ENCODE data around the gene PWP2.

Gene PWP2

GRCh38 chr21:44107026-44107501 lies at the start of gene PWP2:
PWP2 (plus strand) TSS chr21:44107399; CDS start chr21:44107417, 18 bp downstream.
- peak; percentile 0 for DNase-seq

DNA sequence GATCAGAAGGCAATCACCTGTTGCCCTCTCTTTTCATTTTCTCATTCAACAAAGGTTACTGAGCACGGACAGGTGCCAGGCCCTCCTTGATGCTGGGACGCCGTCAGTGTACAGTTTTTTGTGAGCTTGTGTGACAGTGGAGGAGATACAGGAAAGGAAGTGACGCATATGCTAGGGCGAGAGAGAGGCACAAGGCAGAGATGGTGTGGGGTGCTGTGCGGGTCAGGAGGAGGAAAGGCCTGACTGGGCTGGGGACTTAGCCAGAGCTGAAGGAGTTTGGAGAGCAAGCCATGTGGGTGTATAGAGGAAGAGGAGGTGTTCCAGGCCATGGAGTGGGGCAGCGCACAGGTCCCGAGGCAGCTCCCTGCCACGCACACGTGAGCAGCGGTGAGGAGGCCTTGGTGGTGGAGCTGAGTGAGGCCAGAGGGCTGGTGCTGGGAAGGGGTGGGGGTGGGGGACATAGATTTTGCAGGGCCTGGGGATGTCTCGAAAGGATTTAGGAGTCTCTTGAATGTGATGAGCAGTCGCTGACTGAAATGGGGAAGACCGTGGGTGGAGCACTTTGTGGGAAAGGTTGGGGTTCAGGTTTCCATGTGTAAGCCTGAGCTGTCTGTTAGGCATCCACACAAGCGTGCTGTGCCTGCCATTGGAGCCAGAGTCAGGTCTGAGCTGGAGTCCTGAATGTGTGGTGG lies 49.1 kb upstream of the PWP2 start:
- no peak for DNase-seq

GRCh38 chr21:44058652-44058964 lies 48.6 kb upstream of the PWP2 start:
- DNase-seq: no peak

GRCh38 chr21:44058981-44059380 lies 48.2 kb upstream of the PWP2 start:
- no peak for DNase-seq

DNA sequence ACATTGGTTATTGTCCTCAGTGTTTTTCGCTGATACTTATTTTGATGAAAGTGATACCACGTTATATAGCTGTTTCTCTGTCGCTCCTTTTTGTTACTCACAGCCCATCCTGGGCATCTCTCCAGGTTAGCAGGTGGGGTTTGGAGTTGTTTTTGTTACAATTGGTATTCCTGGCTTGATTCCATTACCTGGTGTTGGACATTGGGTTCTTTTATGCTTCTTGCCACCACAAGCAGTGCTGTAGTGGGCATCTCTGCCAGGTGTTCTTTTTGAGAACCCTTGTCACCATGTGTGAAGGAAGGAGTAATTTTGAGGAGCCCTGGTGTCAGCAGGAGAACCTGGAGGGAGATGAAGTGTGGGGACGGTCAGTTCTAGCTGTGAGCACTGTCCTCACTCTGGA lies 47.5 kb upstream of the PWP2 start:
- no peak for DNase-seq

- no peak for DNase-seq
Measured at GRCh38 chr21:44062380-44062779, 44.8 kb upstream of the PWP2 start.

DNA sequence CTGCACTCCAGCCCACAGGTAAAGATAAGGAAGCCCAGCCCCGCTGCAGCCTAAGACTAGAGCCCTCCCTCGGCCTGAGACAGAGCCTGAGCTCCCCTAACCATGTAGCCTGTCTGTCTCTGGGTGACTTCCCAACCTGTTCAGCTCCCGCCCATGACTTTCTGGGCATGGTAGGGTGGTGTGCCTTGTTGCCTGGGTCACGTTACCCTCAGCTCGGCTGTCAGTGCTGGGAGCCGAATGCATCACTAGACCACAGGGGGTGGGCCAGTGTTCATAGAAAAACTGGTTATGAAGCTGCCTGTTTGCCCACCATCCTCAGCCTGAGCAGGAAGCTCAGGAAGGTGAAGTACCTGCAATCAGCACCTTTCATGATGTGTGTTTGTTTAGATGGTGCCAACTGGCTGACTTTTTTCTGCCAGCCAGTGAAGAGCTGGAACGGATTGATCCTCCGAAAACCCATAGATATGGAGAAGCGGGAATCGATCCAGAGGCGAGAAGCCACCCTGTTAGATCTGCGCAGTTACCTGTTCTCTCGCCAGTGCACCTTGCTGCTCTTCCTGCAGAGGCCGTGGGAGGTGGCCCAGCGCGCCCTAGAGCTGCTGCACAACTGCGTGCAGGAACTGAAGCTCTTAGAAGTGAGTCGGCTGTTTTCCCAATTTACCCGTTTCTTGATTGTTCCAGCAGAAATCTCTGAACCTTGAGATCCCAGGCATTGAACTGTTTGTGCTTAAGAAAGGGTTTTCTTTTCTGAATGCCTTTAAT lies 43.9 kb upstream of the PWP2 start:
- no peak for DNase-seq

GRCh38 chr21:44064852-44065403 lies 42.3 kb upstream of the PWP2 start:
- DNase-seq: no peak

DNA sequence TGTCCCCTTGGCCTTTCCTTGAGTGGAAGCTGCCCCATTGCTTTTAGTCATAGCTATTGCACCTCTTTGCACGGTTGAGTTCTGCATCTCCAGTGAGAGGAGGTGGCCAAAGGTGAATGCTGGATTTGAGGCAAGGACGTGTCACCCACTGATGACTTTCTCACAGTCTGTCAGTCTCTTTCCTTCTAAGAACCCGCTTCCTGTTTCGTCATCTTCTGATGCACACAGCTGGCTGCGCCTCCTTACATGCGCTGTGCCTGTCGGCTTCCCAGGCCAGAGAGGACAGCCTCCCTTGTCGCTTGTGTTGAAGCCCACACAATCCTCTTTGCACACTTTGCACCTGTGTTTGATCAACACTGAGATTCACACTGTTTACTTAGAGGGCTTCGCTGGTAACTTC lies 41.8 kb upstream of the PWP2 start:
- DNase-seq: no peak

- no peak for DNase-seq
Measured at GRCh38 chr21:44066116-44066515, 41.1 kb upstream of the PWP2 start.

GRCh38 chr21:44067011-44067839 lies 40.0 kb upstream of the PWP2 start:
- no peak for DNase-seq

- no peak for DNase-seq
Measured at GRCh38 chr21:44070391-44070790, 36.8 kb upstream of the PWP2 start.

- DNase-seq: no peak
Measured at GRCh38 chr21:44071359-44072104, 35.7 kb upstream of the PWP2 start.

DNA sequence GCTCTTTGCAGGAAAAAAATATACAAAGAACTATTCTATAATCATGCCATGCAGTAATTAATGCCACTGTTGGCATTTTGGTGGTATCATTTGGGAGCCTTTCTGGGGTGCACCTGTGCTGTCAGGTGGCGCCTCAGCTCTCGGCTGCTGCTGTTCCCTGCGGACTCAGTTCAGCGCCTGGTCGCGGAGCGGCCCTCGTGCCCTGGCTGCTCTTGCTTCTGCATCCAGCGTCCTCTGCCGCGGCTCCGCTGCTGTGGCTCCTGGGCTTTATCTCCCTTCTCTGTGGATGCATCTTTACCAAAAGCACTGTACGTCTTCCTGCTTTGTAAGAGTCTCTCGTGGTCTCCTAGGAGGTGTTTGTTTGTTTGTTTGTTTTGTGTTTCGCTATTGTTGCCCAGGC lies 35.1 kb upstream of the PWP2 start:
- DNase-seq: no peak

- no peak for DNase-seq
Measured at GRCh38 chr21:44074315-44074958, 32.8 kb upstream of the PWP2 start.

- DNase-seq: no peak
Measured at GRCh38 chr21:44076316-44076715, 30.9 kb upstream of the PWP2 start.

DNA sequence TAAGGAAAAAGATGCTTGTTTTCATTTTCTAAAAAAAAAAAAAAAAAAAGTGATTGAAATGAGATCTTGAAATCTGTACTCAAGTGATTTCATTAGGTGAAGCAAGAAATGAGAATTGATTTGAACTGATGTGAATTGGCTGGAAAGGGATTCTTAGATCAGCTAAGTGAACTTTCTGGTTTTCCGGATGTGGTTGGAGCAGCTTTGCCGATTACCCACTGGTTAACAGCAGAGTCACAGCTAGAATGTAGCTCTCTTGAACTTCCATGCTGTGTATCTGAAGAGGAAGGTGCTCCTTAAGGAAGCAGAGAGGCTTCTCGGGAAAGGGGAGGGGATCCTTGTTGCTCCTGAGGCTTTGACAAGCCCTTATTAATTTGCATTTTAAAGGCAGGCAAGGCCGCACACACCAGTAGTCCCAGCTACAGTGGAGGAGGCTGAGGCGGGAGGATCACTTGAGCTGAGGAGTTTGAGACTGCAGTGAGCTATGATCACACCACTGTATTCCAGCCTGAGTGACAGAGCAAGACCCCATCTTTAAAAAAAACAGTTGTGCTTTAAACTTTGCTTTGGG lies 28.7 kb upstream of the PWP2 start:
- DNase-seq: no peak

GRCh38 chr21:44079446-44079845 lies 27.8 kb upstream of the PWP2 start:
- DNase-seq: no peak

GRCh38 chr21:44079846-44080245 lies 27.4 kb upstream of the PWP2 start:
- DNase-seq: no peak

DNA sequence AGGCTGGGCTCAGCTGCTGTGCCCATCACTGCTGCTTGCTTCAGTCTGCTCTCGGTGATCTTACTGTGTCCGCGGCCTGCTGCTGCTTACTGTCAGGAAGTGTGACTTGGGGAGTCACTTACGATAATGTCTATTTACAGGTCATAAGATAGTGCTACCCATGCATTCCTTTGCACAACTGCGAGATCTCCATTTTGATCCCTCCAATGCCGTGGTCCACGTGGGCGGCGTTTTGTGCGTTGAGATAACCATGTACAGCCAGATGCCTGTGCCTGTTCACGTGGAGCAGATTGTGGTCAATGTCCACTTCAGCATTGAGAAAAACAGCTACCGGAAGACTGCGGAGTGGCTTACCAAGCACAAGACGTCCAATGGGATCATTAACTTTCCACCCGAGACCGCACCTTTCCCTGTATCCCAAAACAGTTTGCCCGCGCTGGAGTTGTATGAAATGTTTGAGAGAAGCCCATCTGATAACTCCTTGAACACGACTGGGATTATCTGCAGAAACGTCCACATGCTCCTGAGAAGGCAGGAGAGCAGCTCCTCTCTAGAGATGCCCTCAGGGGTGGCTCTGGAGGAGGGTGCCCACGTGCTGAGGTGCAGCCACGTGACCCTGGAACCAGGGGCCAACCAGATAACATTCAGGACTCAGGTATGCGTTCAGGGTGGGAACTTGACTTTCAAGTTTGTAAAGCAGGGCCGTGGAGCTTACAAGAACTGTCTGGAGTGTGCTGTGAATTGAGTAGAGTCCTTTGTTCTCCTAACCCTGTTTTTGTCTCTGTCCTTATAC lies 24.4 kb upstream of the PWP2 start:
- DNase-seq: no peak
